Caco-2 (cell line): ENCODE data around the gene RBM11. TPM values are rescaled to one million over a fixed set of nuclear protein-coding genes. Genes with fewer than 3 reads are reported as not detected.
A peak's percentile ranks its signal among the peaks of the same experiment; 100 is the strongest.

Source experiments
- BruUV-seq: library from RNA; stranded (reverse); fragments of 400-500 nt; replicated peaks from 2 replicates; lab custom pipeline; 2021; lab: Mats Ljungman, UMichigan
- CTCF ChIA-PET: fragments of 300-600 bp; sonication (Branson Sonifier 250); formaldehyde crosslinking; loops from one replicate; lab custom pipeline; 2022; ENCODE audit warnings: antibody characterized with exemption; lab: Charles Lee
- POLR2A ChIA-PET: fragments of 300-600 bp; sonication (Branson Sonifier 250); formaldehyde crosslinking; loops from one replicate; lab custom pipeline; 2022; ENCODE audit warnings: antibody characterized with exemption; lab: Charles Lee
- DNase-seq, 2 experiments: peaks; one replicate each; pipeline versions ENCODE4 v3.0.0 to v3.0.0-alpha.2; 2020 to 2022
- H3K27me3 ChIP-seq: replicated peaks from 2 replicates; pipeline ENCODE4 v1.6.0; 2011; ENCODE audit warnings: low read length; ENCODE audit not compliant: control insufficient read depth, insufficient read depth
- H3K36me3 ChIP-seq: 2 replicates; pipeline ENCODE4 v1.5.1; 2011; ENCODE audit warnings: low read length; ENCODE audit not compliant: control insufficient read depth, insufficient read depth
- H3K4me1 ChIP-seq: fragments of 250-450 bp; sonication (Bioruptor Pico); 2 replicates; pipeline ENCODE4 v1.5.1; 2020; ENCODE audit warnings: mild to moderate bottlenecking
- H3K4me3 ChIP-seq: 2 replicates; pipeline ENCODE4 v1.5.1; 2011; ENCODE audit warnings: low read depth, mild to moderate bottlenecking, control low read depth, low read length
- H3K9me3 ChIP-seq: fragments of 250-450 bp; sonication (Bioruptor Pico); 2 replicates; pipeline ENCODE4 v1.5.1; 2020; ENCODE audit warnings: mild to moderate bottlenecking, moderate library complexity
- H3K27ac Mint-ChIP-seq: one replicate; pipeline ENCODE4 v1.8.0; 2022; ENCODE audit warnings: mixed read lengths; ENCODE audit not compliant: unreplicated experiment
- H3K27me3 Mint-ChIP-seq: one replicate; pipeline ENCODE4 v1.8.0; 2022; ENCODE audit warnings: mixed read lengths; ENCODE audit not compliant: insufficient read depth, unreplicated experiment
- H3K36me3 Mint-ChIP-seq: one replicate; pipeline ENCODE4 v1.8.0; 2022; ENCODE audit warnings: mild to moderate bottlenecking, mixed read lengths; ENCODE audit not compliant: insufficient read depth, unreplicated experiment
- H3K4me1 Mint-ChIP-seq: one replicate; pipeline ENCODE4 v1.8.0; 2022; ENCODE audit warnings: low read depth, mixed read lengths; ENCODE audit not compliant: unreplicated experiment
- H3K4me3 Mint-ChIP-seq: one replicate; pipeline ENCODE4 v1.8.0; 2022; ENCODE audit warnings: mild to moderate bottlenecking, moderate library complexity, mixed read lengths; ENCODE audit not compliant: unreplicated experiment
- H3K9me3 Mint-ChIP-seq: one replicate; pipeline ENCODE4 v1.8.0; 2022; ENCODE audit warnings: mixed read lengths; ENCODE audit not compliant: unreplicated experiment
- CTCF ChIP-seq, 2 experiments: fragments of 200-600 bp in 1 of 2; IDR thresholded peaks; 1 replicate in 1 of 2; 2 replicates in 1 of 2; pipeline versions ENCODE4 v1.5.1 to v1.8.0; 2011 to 2022; ENCODE audit warnings: antibody characterized with exemption in 1 of 2, control low read depth in 1 of 2, inconsistent platforms in 1 of 2, low read depth in 1 of 2, low read length in 1 of 2, mild to moderate bottlenecking in 1 of 2, moderate library complexity in 1 of 2; ENCODE audit not compliant: insufficient read depth in 1 of 2, severe bottlenecking in 1 of 2, unreplicated experiment in 1 of 2
- intact Hi-C: fragments of 100-400 bp; cut with micrococcal nuclease; formaldehyde crosslinking; loops from one replicate; pipeline ENCODE4 v1.10.0; 2022; ENCODE audit not compliant: unreplicated experiment
- total RNA-seq: library from RNA; stranded (reverse); gene quantifications from 2 replicates; pipeline ENCODE4 v1.2.3, GENCODE V29; 2022

RBM11 gene
- total RNA-seq, 1 experiment from 2014 or later, result 0.61 TPM

- Histone ChIP-seq H3K4me1 (no peaks in the 10 kb centered on the region), H3K4me3 (no peak overlapping the region), H3K36me3 (no peaks in the 10 kb centered on the region), H3K9me3 (no peaks in the 10 kb centered on the region), H3K27me3 (no peaks in the 10 kb centered on the region)
- DNase-seq, result no peak
- no peak overlapping the region for H3K4me3 Mint-ChIP-seq
- no peak overlapping the region for H3K27ac Mint-ChIP-seq
- TF ChIP-seq CTCF (IDR thresholded peaks at IDR 0.05; ENCODE audit: insufficient read depth in 1 of 2, low read depth in 1 of 2, low read length in 1 of 2, severe bottlenecking in 1 of 2, unreplicated experiment in 1 of 2), result no peak
- H3K4me1 Mint-ChIP-seq, result peaks cover 7% of the 10 kb centered on the region
- peaks cover 3% of the 10 kb centered on the region for H3K27me3 Mint-ChIP-seq
- H3K36me3 Mint-ChIP-seq, result no peaks in the 10 kb centered on the region
- BruUV-seq, result no TSS peak
- peaks cover 21% of the 10 kb centered on the region for H3K9me3 Mint-ChIP-seq
- ChIA-PET POLR2A (no interaction called here), CTCF (no interaction called here)
- intact Hi-C loops, result loop anchor here (10.0 kb wide), 1 partner anchor 133 kb away; the partner anchor contains the start of gene HSPA13
These were observed 35.4 kb downstream of the RBM11 start for GRCh38 chr21:14251336-14251735.

GRCh38 chr21:14259747-14260146, 43.8 kb downstream of the RBM11 start:
- intact Hi-C loops, result loop anchor here (10.0 kb wide), 1 partner anchor 125 kb away; the partner anchor contains the start of gene HSPA13
- TF ChIP-seq CTCF (IDR thresholded peaks at IDR 0.05; ENCODE audit: insufficient read depth in 1 of 2, low read depth in 1 of 2, low read length in 1 of 2, severe bottlenecking in 1 of 2, unreplicated experiment in 1 of 2), result peak; percentile 36 to 47
- ChIA-PET CTCF (interaction anchor here (1.2 kb wide), 1 partner anchor 123 kb away, joined by 4 read pairs; the partner anchor contains the start of gene HSPA13), POLR2A (no interaction called here)
- Histone ChIP-seq H3K4me3 (no peak overlapping the region), H3K36me3 (no peaks in the 10 kb centered on the region), H3K27me3 (no peaks in the 10 kb centered on the region), H3K4me1 (peaks cover 20% of the 10 kb centered on the region), H3K9me3 (no peaks in the 10 kb centered on the region)
- peak; percentile 40 to 46 for DNase-seq
- H3K4me1 Mint-ChIP-seq, result no peaks in the 10 kb centered on the region
- no peaks in the 10 kb centered on the region for H3K27me3 Mint-ChIP-seq
- no peaks in the 10 kb centered on the region for H3K36me3 Mint-ChIP-seq
- no peak overlapping the region for H3K4me3 Mint-ChIP-seq
- H3K9me3 Mint-ChIP-seq, result no peaks in the 10 kb centered on the region
- no peak overlapping the region for H3K27ac Mint-ChIP-seq
- no TSS peak for BruUV-seq

GRCh38 chr21:14260174-14260764, 44.3 kb downstream of the RBM11 start:
- no peaks in the 10 kb centered on the region for H3K27me3 Mint-ChIP-seq
- H3K27ac Mint-ChIP-seq, result no peak overlapping the region
- no peak for TF ChIP-seq CTCF (IDR thresholded peaks at IDR 0.05; ENCODE audit: insufficient read depth in 1 of 2, low read depth in 1 of 2, low read length in 1 of 2, severe bottlenecking in 1 of 2, unreplicated experiment in 1 of 2)
- no peaks in the 10 kb centered on the region for H3K27me3 ChIP-seq
- no peaks in the 10 kb centered on the region for H3K36me3 Mint-ChIP-seq
- peaks cover 20% of the 10 kb centered on the region for H3K4me1 ChIP-seq
- POLR2A ChIA-PET, result no interaction called here
- H3K4me3 Mint-ChIP-seq, result no peak overlapping the region
- H3K4me3 ChIP-seq, result no peak overlapping the region
- H3K4me1 Mint-ChIP-seq, result no peaks in the 10 kb centered on the region
- no peaks in the 10 kb centered on the region for H3K9me3 Mint-ChIP-seq
- DNase-seq, result no peak
- no TSS peak for BruUV-seq
- no peaks in the 10 kb centered on the region for H3K9me3 ChIP-seq
- H3K36me3 ChIP-seq, result no peaks in the 10 kb centered on the region
- CTCF ChIA-PET, result interaction anchor here (1.2 kb wide), 1 partner anchor 123 kb away, joined by 4 read pairs; the partner anchor contains the start of gene HSPA13
- intact Hi-C loops, result no loop called here
